ENCODE data around the gene XPNPEP2. TPM values are rescaled to one million over a fixed set of nuclear protein-coding genes. Genes with fewer than 3 reads are reported as not detected.

Gene XPNPEP2
- total and polyA plus RNA-seq, 2 experiments from 2014 or later, result 0.65 to 0.74 TPM

DNA sequence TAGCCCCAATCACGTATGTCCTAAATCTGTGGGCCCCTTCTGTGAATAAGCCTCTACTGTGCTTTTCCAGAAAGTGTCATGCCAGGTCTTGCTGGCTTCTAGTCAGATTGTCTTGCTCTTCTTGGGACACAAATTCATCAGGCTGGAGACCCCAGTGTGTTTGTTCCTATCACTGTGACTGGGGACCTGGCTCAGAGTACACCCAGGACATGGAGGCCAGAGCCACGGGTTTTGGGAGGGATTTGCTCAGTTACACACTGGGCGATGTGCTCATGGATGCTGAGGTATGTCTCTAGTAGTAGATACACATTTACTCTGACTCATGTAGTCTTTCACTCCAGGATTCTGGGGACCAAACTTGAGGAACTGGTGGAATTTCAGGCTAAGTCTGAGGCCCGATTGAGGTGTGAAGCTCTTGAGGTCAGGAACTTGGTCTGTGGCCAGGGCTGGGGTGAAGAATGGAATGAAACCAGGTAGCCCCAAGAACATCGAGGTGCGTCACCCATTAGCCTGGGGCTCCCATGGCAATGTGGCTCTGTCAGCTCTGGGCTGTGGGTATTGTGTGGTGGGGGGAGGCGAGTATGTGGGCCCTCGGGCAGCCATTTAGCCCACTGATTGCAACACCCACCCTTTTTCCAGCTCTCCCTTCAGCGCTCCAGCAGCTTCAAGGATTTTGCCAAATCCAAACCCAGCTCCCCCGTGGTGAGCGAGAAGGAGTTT lies 48.7 kb downstream of the XPNPEP2 start:
- Histone ChIP-seq H3K9me3 (ENCODE audit: low read depth) (no peaks in the 10 kb centered on the region), H3K36me3 (ENCODE audit: low read depth) (no peaks in the 10 kb centered on the region)
- DNase-seq, result no peak

DNA sequence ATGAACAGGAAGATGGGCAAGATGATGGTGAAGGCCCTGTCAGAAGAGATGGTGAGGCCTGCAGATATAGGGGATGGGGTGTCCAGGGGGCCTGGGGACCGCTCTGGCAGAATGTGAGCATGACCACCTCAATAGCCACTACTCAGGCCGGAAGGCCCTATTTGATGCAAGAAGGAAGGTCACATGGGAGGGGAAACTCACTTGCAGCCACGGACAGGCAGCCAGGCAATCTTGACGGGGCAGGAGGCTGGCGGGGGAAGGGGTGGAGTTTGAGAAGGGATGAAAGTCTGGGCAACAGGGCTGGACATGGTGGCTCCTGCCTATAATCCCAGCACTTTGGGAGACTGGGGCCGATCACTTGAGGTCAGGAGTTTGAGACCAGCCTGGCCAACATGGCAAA lies 49.7 kb downstream of the XPNPEP2 start:
- H3K4me1 ChIP-seq (ENCODE audit: insufficient read depth), result no peaks in the 10 kb centered on the region
- H3K27ac ChIP-seq, result no peak overlapping the region
- H3K36me3 ChIP-seq (ENCODE audit: low read depth), result no peaks in the 10 kb centered on the region
- H4K20me1 ChIP-seq (ENCODE audit: insufficient read depth), result no peaks in the 10 kb centered on the region
- 91% methylated on average over 5 of the region's 6 CpGs; no CpG with 5 or more reads in 1 of the 2 experiments for whole genome bisulfite sequencing, 2 experiments (ENCODE audit: low coverage in 1 of 2, low lambda C conversion rate in 2 of 2, missing lambda C conversion rate in 2 of 2)
- H3K4me2 ChIP-seq (ENCODE audit: unreplicated experiment), result no peak overlapping the region
- no peaks in the 10 kb centered on the region for H3K9me3 ChIP-seq (ENCODE audit: low read depth)
- H3K4me3 ChIP-seq, result no peak overlapping the region
- no peaks in the 10 kb centered on the region for H3K9me2 ChIP-seq (ENCODE audit: insufficient read depth)
- no peak for DNase-seq
- no peak overlapping the region for H2AFZ ChIP-seq
- no peaks in the 10 kb centered on the region for H3F3A ChIP-seq (ENCODE audit: insufficient read depth)
- in situ Hi-C loops (cut with MboI), result no loop called here
- TF ChIP-seq EZH2 (IDR thresholded peaks at IDR 0.05; ENCODE audit: insufficient read depth, poor library complexity, severe bottlenecking) (no peak), EZH2phosphoT487 (IDR thresholded peaks at IDR 0.05; ENCODE audit: insufficient read depth, low read depth) (no peak)
- no peaks in the 10 kb centered on the region for H3K79me2 ChIP-seq (ENCODE audit: insufficient read depth)
- no peaks in the 10 kb centered on the region for H3K27me3 ChIP-seq (replicated peaks; ENCODE audit: insufficient read depth)
- H3K9ac ChIP-seq, result no peak overlapping the region

More for the DNA sequence above, 48.7 kb downstream of the XPNPEP2 start:
- WGBS, 2 experiments (ENCODE audit: low coverage in 1 of 2, low lambda C conversion rate in 2 of 2, missing lambda C conversion rate in 2 of 2), result 68 to 81% methylated on average over 6 to 11 of the region's 11 CpGs
- Histone ChIP-seq H3K4me2 (ENCODE audit: unreplicated experiment) (no peak overlapping the region), H3K79me2 (ENCODE audit: insufficient read depth) (no peaks in the 10 kb centered on the region), H3K27ac (no peak overlapping the region), H3K4me3 (no peak overlapping the region), H3K9me2 (ENCODE audit: insufficient read depth) (no peaks in the 10 kb centered on the region), H4K20me1 (ENCODE audit: insufficient read depth) (no peaks in the 10 kb centered on the region), H3K9ac (no peak overlapping the region), H3K27me3 (replicated peaks; ENCODE audit: insufficient read depth) (no peaks in the 10 kb centered on the region), H3K4me1 (ENCODE audit: insufficient read depth) (no peaks in the 10 kb centered on the region), H2AFZ (no peak overlapping the region), H3F3A (ENCODE audit: insufficient read depth) (no peaks in the 10 kb centered on the region)
- no peak for TF ChIP-seq EZH2phosphoT487 (IDR thresholded peaks at IDR 0.05; ENCODE audit: insufficient read depth, low read depth)
- no peak for TF ChIP-seq EZH2 (IDR thresholded peaks at IDR 0.05; ENCODE audit: insufficient read depth, poor library complexity, severe bottlenecking)
- in situ Hi-C loops (cut with MboI), result no loop called here

GRCh38 chrX:129790146-129790545 lies 51.4 kb downstream of the XPNPEP2 start:
- in situ Hi-C loops (cut with MboI), result no loop called here
- 51 to 52% methylated on average over 3 of the region's 3 CpGs for WGBS, 2 experiments (ENCODE audit: low coverage in 1 of 2, low lambda C conversion rate in 2 of 2, missing lambda C conversion rate in 2 of 2)

DNA sequence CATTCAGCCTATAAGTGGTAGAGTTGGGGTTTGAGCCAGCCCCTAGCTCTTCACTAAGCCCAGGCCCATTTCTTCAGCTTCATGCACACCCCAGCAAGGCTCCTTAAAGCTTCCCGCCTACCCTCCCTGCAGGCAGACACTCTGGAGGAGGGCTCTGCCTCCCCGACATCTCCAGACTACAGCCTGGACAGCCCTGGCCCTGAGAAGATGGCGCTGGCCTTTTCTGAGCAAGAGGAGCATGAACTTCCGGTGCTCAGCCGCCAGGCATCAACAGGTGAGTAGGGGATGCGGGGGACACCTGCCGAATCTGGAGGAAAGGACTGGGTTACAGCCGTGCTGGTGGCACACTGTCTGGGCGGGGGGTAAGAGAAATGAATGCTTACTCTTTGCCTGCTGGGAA lies 52.0 kb downstream of the XPNPEP2 start:
- H3K4me2 ChIP-seq (ENCODE audit: unreplicated experiment), result no peak overlapping the region
- H4K20me1 ChIP-seq (ENCODE audit: insufficient read depth), result no peaks in the 10 kb centered on the region
- no peaks in the 10 kb centered on the region for H3K9me3 ChIP-seq (ENCODE audit: low read depth)
- 63 to 85% methylated on average over 6 of the region's 9 CpGs for WGBS, 2 experiments (ENCODE audit: low coverage in 1 of 2, low lambda C conversion rate in 2 of 2, missing lambda C conversion rate in 2 of 2)
- H3K27me3 ChIP-seq (replicated peaks; ENCODE audit: insufficient read depth), result no peaks in the 10 kb centered on the region
- no peak overlapping the region for H3K9ac ChIP-seq
- no peak overlapping the region for H2AFZ ChIP-seq
- in situ Hi-C loops (cut with MboI), result no loop called here
- no peak overlapping the region for H3K27ac ChIP-seq
- no peaks in the 10 kb centered on the region for H3F3A ChIP-seq (ENCODE audit: insufficient read depth)
- no peaks in the 10 kb centered on the region for H3K79me2 ChIP-seq (ENCODE audit: insufficient read depth)
- H3K4me1 ChIP-seq (ENCODE audit: insufficient read depth), result no peaks in the 10 kb centered on the region
- no peak for TF ChIP-seq EZH2phosphoT487 (IDR thresholded peaks at IDR 0.05; ENCODE audit: insufficient read depth, low read depth)
- TF ChIP-seq EZH2 (IDR thresholded peaks at IDR 0.05; ENCODE audit: insufficient read depth, poor library complexity, severe bottlenecking), result no peak
- no peaks in the 10 kb centered on the region for H3K36me3 ChIP-seq (ENCODE audit: low read depth)
- no peak for DNase-seq
- H3K9me2 ChIP-seq (ENCODE audit: insufficient read depth), result no peaks in the 10 kb centered on the region
- no peak overlapping the region for H3K4me3 ChIP-seq

More at GRCh38 chrX:129790146-129790545, 51.4 kb downstream of the XPNPEP2 start:
- DNase-seq, result no peak
- no peaks in the 10 kb centered on the region for H3K79me2 ChIP-seq (ENCODE audit: insufficient read depth)
- H4K20me1 ChIP-seq (ENCODE audit: insufficient read depth), result no peaks in the 10 kb centered on the region
- no peak overlapping the region for H3K4me3 ChIP-seq
- H3K36me3 ChIP-seq (ENCODE audit: low read depth), result no peaks in the 10 kb centered on the region
- no peaks in the 10 kb centered on the region for H3F3A ChIP-seq (ENCODE audit: insufficient read depth)
- no peaks in the 10 kb centered on the region for H3K4me1 ChIP-seq (ENCODE audit: insufficient read depth)
- no peaks in the 10 kb centered on the region for H3K27me3 ChIP-seq (replicated peaks; ENCODE audit: insufficient read depth)
- no peak overlapping the region for H3K9ac ChIP-seq
- H3K9me2 ChIP-seq (ENCODE audit: insufficient read depth), result no peaks in the 10 kb centered on the region
- no peak overlapping the region for H3K4me2 ChIP-seq (ENCODE audit: unreplicated experiment)
- TF ChIP-seq EZH2phosphoT487 (IDR thresholded peaks at IDR 0.05; ENCODE audit: insufficient read depth, low read depth), result no peak
- no peak for TF ChIP-seq EZH2 (IDR thresholded peaks at IDR 0.05; ENCODE audit: insufficient read depth, poor library complexity, severe bottlenecking)
- no peak overlapping the region for H3K27ac ChIP-seq
- no peak overlapping the region for H2AFZ ChIP-seq
- no peaks in the 10 kb centered on the region for H3K9me3 ChIP-seq (ENCODE audit: low read depth)
